GM15510 (cell line): ENCODE data around the gene MICB.

ENCODE experiments used
- POLR2A ChIP-seq: IDR thresholded peaks from 3 replicates; pipeline ENCODE4 v1.6.1; 2011; ENCODE audit warnings: borderline replicate concordance; ENCODE audit not compliant: insufficient read length; ENCODE audit errors: extremely low read depth

The MICB gene

GRCh38 chr6:31530659-31531058 lies 32.7 kb downstream of the MICB start:
- no peak for TF ChIP-seq POLR2A

- no peak for TF ChIP-seq POLR2A
Measured at GRCh38 chr6:31531162-31531561, 33.2 kb downstream of the MICB start.

DNA sequence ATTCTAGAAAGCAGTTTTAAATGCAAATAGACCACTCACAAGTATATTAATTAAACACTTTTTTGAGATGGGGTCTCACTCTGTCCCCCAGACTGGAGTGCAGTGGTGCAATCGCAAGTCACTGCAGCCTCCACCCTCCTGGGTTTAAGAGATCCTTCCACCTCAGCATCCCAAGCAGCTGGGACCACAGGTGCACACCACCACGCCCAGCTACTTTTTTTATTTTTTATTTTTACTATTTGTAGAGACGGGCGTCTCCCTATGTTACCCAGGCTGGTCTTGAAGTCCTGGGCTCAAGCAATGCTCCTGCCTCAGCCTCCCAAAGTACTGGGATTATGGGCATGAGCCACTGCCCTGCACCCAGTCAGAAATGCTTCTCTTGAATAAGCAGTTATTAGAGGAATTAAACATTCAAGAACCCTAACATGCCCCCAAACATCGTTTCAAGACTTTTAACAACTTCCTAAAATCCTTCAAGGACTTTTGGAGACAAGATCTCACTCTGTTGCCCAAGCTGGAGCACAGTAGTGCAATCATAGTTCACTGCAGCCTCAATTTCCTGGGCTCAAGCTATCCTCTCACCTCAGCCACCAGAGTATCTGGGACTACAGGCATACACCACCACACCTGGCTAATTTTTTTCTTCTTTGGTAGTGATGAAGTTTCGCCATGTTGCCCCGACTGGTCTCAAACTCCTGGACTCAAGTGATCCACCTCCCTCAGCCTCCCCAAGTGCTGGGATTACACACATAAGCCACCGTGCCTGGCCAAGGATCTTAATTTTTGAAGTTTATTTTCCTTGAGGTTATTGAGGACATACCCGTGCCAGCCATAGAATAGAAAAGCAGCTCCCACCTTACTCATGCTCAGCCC lies 34.1 kb downstream of the MICB start:
- TF ChIP-seq POLR2A: no peak

DNA sequence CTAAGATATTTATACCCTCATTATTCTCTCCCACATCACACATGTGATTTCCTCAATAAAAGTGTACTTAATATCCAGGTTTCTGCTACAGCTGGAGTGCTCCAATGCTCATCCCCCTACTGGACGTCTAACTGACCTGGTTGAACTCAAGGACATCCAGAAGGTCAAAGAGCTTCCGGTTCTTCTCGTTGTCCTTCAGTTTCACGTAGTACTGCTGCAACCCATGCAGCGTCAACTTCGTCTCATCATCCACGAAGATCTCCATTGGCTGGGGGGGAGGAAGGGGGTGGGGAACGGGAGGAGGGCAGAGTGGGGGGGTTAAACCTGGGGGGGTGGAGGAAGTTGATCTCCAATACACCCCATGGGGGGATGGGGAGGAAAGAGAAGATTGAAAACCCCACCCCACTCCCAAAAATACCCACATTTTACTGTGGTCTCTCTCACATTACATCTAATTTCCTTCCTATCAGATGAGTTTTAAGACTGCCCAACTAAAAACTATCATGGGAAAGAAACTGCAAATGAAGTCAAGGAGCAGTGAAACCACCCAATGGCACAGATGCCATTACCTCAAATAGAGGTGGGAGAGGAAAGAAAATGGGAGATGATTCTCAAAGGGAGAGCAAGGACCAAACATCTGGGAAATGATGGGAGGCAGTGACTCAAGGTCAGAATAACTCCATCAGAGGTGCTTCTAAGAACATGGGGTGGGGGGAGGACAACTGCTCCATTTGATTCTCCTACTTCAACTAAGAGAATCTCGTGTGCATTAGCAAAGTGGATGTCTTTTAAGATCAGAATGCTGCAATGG lies 34.9 kb downstream of the MICB start:
- TF ChIP-seq POLR2A: no peak

GRCh38 chr6:31533455-31533841 lies 35.5 kb downstream of the MICB start:
- no peak for TF ChIP-seq POLR2A

GRCh38 chr6:31534011-31534410 lies 36.1 kb downstream of the MICB start:
- no peak for TF ChIP-seq POLR2A

DNA sequence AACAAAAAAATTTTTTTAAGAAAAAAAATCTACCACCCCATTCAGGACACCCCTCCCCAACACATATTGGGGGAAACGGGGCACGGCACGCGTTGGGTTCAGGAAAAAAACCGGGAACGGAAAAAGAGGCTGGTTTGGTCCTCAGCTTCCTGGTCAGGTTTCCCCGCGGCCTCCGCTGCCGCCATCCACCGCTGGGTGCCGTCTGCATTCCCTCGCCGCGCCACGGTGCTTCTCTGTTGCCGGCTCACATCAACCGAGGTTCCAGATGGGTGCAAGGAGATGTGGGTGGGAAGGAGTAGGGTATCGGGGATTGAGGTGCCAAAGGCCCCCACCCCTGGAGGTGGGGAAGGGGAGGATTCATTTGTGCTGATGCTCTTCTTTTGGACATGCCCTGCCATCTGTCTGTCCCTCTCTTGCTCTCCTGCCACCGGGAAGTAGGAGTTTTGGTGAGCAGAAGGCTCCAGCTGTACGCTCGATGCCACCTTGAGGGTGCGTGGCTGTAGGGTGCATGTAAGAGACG lies 36.6 kb downstream of the MICB start:
- TF ChIP-seq POLR2A: no peak

DNA sequence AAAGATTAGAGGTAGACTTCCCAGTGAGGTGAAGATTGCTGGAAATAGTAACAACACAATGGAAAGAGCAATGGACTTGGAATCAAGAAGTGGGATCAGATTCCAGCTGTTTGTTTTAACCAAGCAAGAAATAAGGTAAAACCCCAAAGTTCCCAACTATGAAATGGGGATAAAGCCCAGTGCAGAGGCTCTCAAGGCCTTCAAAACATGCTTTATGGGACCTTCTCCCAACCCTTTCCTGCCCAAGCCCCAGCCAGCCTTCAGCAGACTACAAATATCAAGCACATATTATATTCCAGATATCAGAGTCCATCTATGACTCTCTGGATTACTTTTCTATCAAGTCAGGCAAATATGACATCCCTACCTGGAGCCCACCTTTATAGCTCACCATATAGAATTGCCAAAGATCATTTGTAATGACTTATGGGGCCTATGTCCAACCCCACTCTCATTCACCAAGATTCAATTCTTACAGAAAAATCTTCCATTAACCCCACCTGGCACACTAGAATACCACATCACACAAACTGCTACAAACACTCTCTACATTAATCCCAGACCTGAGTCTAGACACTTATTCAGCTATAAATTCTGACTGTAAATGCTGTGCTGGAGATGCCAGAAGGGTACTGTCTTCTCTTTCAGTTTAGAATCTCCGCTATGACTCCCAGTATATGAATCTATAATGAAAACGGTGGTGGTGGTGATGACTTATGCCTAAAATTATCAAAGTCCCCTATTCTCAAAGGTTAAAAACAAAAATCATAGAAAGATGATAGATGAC lies 37.8 kb downstream of the MICB start:
- TF ChIP-seq POLR2A: no peak

DNA sequence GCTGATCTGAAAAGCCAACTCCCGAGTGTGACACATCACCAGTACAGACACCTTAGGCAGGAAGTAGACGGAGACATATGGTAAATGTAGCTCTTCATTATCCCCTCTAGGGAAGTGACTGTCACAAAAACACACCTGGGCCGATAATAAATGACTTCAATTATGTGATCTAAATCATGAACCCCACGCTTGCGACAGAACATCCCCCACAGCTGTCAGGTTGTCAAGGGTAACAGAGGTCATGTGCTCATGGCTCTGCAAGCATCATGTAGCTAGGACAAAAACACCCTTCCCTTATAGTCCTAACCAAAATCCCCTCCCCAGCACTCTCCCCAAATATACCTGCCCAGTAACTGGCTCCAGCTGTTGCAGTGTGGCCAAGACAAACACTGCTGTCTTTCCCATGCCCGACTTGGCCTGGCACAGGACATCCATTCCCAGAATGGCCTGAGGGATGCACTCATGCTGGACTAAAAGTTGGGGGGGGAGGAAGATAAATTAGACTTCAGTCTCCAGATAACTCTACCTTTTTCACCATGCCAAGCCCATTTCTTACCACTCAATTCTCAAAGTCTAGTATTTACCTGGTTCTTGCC lies 41.0 kb downstream of the MICB start:
- TF ChIP-seq POLR2A: no peak

GRCh38 chr6:31540640-31541039 lies 42.7 kb downstream of the MICB start:
- no peak for TF ChIP-seq POLR2A

DNA sequence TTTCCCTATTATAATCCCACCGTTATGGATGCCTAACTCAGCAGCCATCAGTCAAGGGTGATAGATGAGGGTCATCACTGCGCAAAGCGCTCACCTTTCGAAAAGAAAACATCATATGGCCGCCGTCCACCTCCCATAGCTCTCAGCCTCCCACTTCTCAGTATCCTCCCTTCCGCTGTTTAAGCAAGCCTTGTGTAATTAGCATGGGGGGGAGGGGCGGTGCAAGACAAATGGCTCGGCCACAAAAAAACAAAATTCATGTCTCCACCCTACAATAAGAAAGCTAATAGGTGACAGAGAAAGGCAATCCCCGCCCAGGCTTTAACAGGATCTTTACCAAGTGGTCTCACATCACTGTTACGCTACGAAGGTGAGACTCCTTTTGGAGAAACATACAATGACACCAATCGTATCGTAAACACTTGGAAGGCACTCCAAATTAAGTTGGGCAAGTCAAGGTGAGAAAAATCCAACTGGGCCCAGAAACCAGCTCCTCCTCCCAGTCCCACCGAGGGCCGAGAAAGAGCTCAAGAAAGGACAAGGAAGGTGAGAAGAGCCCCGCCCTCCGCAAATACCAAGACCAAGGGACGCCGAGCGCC lies 43.2 kb downstream of the MICB start:
- no peak for TF ChIP-seq POLR2A

DNA sequence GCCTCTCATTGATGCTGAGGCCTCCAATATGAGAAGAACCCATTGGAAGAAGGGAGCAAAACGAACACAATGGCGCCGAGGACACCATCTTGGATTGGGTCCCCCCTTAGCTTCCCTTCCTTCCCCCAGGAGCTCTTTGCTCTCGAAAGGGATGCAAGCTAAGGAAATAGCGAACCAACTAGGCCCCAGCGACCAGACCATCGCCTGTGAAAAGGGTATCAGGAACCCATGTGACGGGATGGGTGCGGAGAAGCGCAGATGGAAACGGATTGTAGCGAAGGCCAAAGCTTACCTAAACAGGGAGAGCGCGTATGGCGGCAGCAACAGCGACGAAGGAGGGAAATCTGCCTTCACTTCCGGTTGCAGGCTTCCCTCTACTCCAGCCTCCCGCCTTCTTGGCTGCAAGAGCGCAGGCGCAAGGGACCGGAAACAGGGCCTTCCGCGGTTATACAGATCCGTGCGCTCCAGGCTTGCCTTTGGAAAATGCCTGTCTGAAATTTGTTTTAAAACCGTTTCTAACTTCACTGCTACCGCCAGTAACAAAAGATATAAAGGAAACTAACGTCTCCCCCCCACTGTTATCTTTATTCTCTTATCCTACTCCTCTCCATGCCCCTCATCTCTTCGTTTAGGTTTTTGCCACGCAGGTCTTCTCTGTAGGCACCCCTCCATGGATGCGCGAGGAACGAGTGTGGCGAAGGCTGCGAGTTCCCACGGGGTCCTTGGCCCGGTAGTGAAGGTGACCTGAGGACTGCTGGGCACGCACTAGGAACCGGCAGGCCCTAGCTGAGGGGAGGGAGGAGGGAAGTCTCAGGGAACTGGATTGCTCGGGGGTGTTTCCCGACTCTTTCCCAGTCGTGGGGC lies 43.9 kb downstream of the MICB start, which contains the start of gene DDX39B:
Gene DDX39B (minus strand): TSS at position 346 of the 864 bp plus-strand sequence. CDS start 1,471 bp downstream, outside the sequence.
- TF ChIP-seq POLR2A: peak; percentile 90

- no peak for TF ChIP-seq POLR2A
Measured at GRCh38 chr6:31543639-31544038, 45.7 kb downstream of the MICB start.
